Activated CD4-positive, alpha-beta T cell treated with anti-CD3 and anti-CD28 coated beads for 36 hours (primary cell): ENCODE results near the gene SPECC1. TPM values are rescaled to one million over a fixed set of nuclear protein-coding genes. Genes with fewer than 3 reads are reported as not detected.

Experiments
- ATAC-seq: fragments of 200-7000 bp; cut with Tn5 transposase; one replicate; pipeline ENCODE4 v1.10.0; 2021; ENCODE audit warnings: mild to moderate bottlenecking, moderate library complexity
- CTCF ChIA-PET: fragments of 350-600 bp; sonication (Branson Sonifier 250); formaldehyde crosslinking; loops from one replicate; lab custom pipeline; 2021; ENCODE audit warnings: antibody characterized with exemption; lab: Charles Lee
- POLR2A ChIA-PET: fragments of 350-600 bp; sonication (Branson Sonifier 250); formaldehyde crosslinking; loops from one replicate; lab custom pipeline; 2021; ENCODE audit warnings: antibody characterized with exemption, inconsistent platforms; lab: Charles Lee
- DNase-seq: peaks from one replicate; pipeline ENCODE4 v3.0.0-alpha.2; 2020
- H3K27ac Mint-ChIP-seq: one replicate; pipeline ENCODE4 v1.8.0; 2021; ENCODE audit warnings: mixed read lengths
- H3K27me3 Mint-ChIP-seq: one replicate; pipeline ENCODE4 v1.8.0; 2021; ENCODE audit warnings: mixed read lengths
- H3K36me3 Mint-ChIP-seq: one replicate; pipeline ENCODE4 v1.8.0; 2021; ENCODE audit warnings: low read depth, mixed read lengths
- H3K4me1 Mint-ChIP-seq: one replicate; pipeline ENCODE4 v1.8.0; 2021; ENCODE audit warnings: mixed read lengths
- H3K4me3 Mint-ChIP-seq: one replicate; pipeline ENCODE4 v1.8.0; 2021; ENCODE audit warnings: mild to moderate bottlenecking, moderate library complexity, mixed read lengths
- H3K9me3 Mint-ChIP-seq: one replicate; pipeline ENCODE4 v1.8.0; 2021; ENCODE audit warnings: low read depth, mixed read lengths
- intact Hi-C, 2 experiments: fragments of 100-400 bp; cut with DNase I in 1 of 2; cut with micrococcal nuclease in 1 of 2; formaldehyde crosslinking; loops; one replicate each; pipeline versions ENCODE4 v1.14.2 to v1.15.1; 2022 to 2024; cut with DNase I, micrococcal nuclease
- total RNA-seq, 2 experiments: library from RNA; stranded (reverse); gene quantifications; one replicate each; pipeline ENCODE4 v1.2.3, GENCODE V29; 2021

The SPECC1 gene
- total RNA-seq, 2 experiments from 2014 or later: 6.1 to 10.4 TPM

GRCh38 chr17:20266806-20267458 is 257.8 kb downstream of the SPECC1 start:
- H3K9me3 Mint-ChIP-seq: no peaks in the 10 kb centered on the region
- CTCF ChIA-PET: interaction anchor here (0.7 kb wide), 1 partner anchor 17 kb away, joined by 3 read pairs; no protein-coding TSS in a partner anchor
- peaks cover 3% of the 10 kb centered on the region for H3K36me3 Mint-ChIP-seq
- DNase-seq: no peak
- H3K27me3 Mint-ChIP-seq: no peaks in the 10 kb centered on the region
- POLR2A ChIA-PET: interaction anchor here (0.5 kb wide), 1 partner anchor 93 kb away, joined by 3 read pairs; no protein-coding TSS in a partner anchor
- H3K27ac Mint-ChIP-seq: peak overlapping the region; percentile 47
- intact Hi-C loops: no loop called here
- H3K4me1 Mint-ChIP-seq: peaks cover 72% of the 10 kb centered on the region
- no peak overlapping the region for H3K4me3 Mint-ChIP-seq
- ATAC-seq: no peak

- POLR2A ChIA-PET: interaction anchor here (0.5 kb wide), 1 partner anchor 93 kb away, joined by 3 read pairs; no protein-coding TSS in a partner anchor
- CTCF ChIA-PET: interaction anchor here (0.7 kb wide), 1 partner anchor 16 kb away, joined by 3 read pairs; no protein-coding TSS in a partner anchor
- peak; percentile 65 for DNase-seq
Observed at GRCh38 chr17:20267459-20267842, 258.3 kb downstream of the SPECC1 start.

GRCh38 chr17:20270369-20270768 is 261.2 kb downstream of the SPECC1 start:
- CTCF ChIA-PET: interaction anchor here (0.6 to 2.0 kb wide), 3 partner anchors 10 to 181 kb away, joined by 3 to 5 read pairs (median 5); no protein-coding TSS in a partner anchor

More at GRCh38 chr17:20267459-20267842, 258.3 kb downstream of the SPECC1 start:
- H3K4me3 Mint-ChIP-seq: no peak overlapping the region
- peak overlapping the region; percentile 47 for H3K27ac Mint-ChIP-seq
- peaks cover 3% of the 10 kb centered on the region for H3K36me3 Mint-ChIP-seq
- intact Hi-C loops: no loop called here
- no peaks in the 10 kb centered on the region for H3K27me3 Mint-ChIP-seq
- H3K9me3 Mint-ChIP-seq: no peaks in the 10 kb centered on the region
- peak; percentile 40 for ATAC-seq
- H3K4me1 Mint-ChIP-seq: peaks cover 72% of the 10 kb centered on the region

GRCh38 chr17:20271011-20271610 is 262.0 kb downstream of the SPECC1 start:
- ATAC-seq: peak; percentile 60
- DNase-seq: peak; percentile 31
- H3K27ac Mint-ChIP-seq: peak overlapping the region; percentile 88
- peaks cover 90% of the 10 kb centered on the region for H3K4me1 Mint-ChIP-seq
- ChIA-PET CTCF (interaction anchor here (1.0 to 2.0 kb wide), 3 partner anchors 10 to 44 kb away, joined by 3 to 5 read pairs (median 5); no protein-coding TSS in a partner anchor), POLR2A (no interaction called here)
- peaks cover 3% of the 10 kb centered on the region for H3K36me3 Mint-ChIP-seq
- no peaks in the 10 kb centered on the region for H3K9me3 Mint-ChIP-seq
- peak overlapping the region; percentile 11 for H3K4me3 Mint-ChIP-seq
- H3K27me3 Mint-ChIP-seq: no peaks in the 10 kb centered on the region
- intact Hi-C loops: loop anchor here in 1 of 2 experiments (5.0 kb wide), 2 partner anchors 34 to 294 kb away; partner anchors contain the start of gene AKAP10

More at GRCh38 chr17:20270369-20270768, 261.2 kb downstream of the SPECC1 start:
- POLR2A ChIA-PET: no interaction called here
- H3K27ac Mint-ChIP-seq: peak overlapping the region; percentile 88
- peaks cover 3% of the 10 kb centered on the region for H3K36me3 Mint-ChIP-seq
- H3K4me1 Mint-ChIP-seq: peaks cover 82% of the 10 kb centered on the region
- intact Hi-C loops: loop anchor here in 1 of 2 experiments (5.0 kb wide), 2 partner anchors 33 to 293 kb away; partner anchors contain the start of gene AKAP10
- H3K27me3 Mint-ChIP-seq: no peaks in the 10 kb centered on the region
- no peak overlapping the region for H3K4me3 Mint-ChIP-seq
- no peak for ATAC-seq
- no peak for DNase-seq
- H3K9me3 Mint-ChIP-seq: no peaks in the 10 kb centered on the region

GRCh38 chr17:20273741-20274500 is 264.8 kb downstream of the SPECC1 start:
- POLR2A ChIA-PET: no interaction called here
- H3K27me3 Mint-ChIP-seq: no peaks in the 10 kb centered on the region

DNA sequence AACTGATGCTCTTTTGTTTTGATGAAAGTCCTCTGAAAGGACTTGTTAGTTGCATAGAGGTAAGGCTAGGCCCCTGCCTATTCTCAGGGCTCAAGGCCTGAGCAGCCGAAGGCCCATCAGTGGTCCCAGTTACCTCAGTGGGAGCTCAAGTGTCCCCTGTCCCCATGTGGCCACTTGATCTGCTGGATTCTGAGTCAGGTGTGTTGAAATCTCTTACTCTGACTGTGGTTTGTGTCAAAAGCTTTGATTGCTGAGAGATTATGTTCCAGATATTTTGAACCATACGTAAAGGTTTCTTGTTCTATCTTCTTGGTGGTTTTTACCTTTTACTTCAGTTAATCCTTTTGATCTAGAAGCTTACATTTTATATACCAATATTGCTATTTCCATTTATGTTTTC is 266.5 kb downstream of the SPECC1 start:
- intact Hi-C loops: no loop called here
- ChIA-PET POLR2A (no interaction called here), CTCF (interaction anchor here (0.7 to 2.3 kb wide), 6 partner anchors 8 to 283 kb away, joined by 3 to 9 read pairs (median 4); no protein-coding TSS in a partner anchor)
- no peaks in the 10 kb centered on the region for H3K36me3 Mint-ChIP-seq
- H3K27me3 Mint-ChIP-seq: no peaks in the 10 kb centered on the region
- H3K4me3 Mint-ChIP-seq: no peak overlapping the region
- ATAC-seq: no peak
- H3K27ac Mint-ChIP-seq: peak overlapping the region; percentile 5
- H3K9me3 Mint-ChIP-seq: no peaks in the 10 kb centered on the region
- H3K4me1 Mint-ChIP-seq: peaks cover 91% of the 10 kb centered on the region
- DNase-seq: no peak

More at GRCh38 chr17:20273741-20274500, 264.8 kb downstream of the SPECC1 start:
- peaks cover 91% of the 10 kb centered on the region for H3K4me1 Mint-ChIP-seq
- peak overlapping the region; percentile 6 for H3K4me3 Mint-ChIP-seq
- H3K36me3 Mint-ChIP-seq: no peaks in the 10 kb centered on the region
- peak overlapping the region; percentile 84 for H3K27ac Mint-ChIP-seq
- ATAC-seq: peak; percentile 51
- intact Hi-C loops: loop anchor here in 1 of 2 experiments (5.0 kb wide), 2 partner anchors 37 to 297 kb away; partner anchors contain the start of gene AKAP10
- CTCF ChIA-PET: interaction anchor here (0.7 kb wide), 1 partner anchor 1010 kb away, joined by 3 read pairs; no protein-coding TSS in a partner anchor
- no peaks in the 10 kb centered on the region for H3K9me3 Mint-ChIP-seq
- peak; percentile 45 for DNase-seq

- ChIA-PET CTCF (interaction anchor here (1.1 to 2.3 kb wide), 6 partner anchors 8 to 284 kb away, joined by 3 to 6 read pairs (median 4); no protein-coding TSS in a partner anchor), POLR2A (no interaction called here)
- ATAC-seq: no peak
- intact Hi-C loops: no loop called here
- no peaks in the 10 kb centered on the region for H3K27me3 Mint-ChIP-seq
- no peak overlapping the region for H3K4me3 Mint-ChIP-seq
- H3K36me3 Mint-ChIP-seq: no peaks in the 10 kb centered on the region
- H3K4me1 Mint-ChIP-seq: peaks cover 90% of the 10 kb centered on the region
- H3K27ac Mint-ChIP-seq: peak overlapping the region; percentile 79
- no peaks in the 10 kb centered on the region for H3K9me3 Mint-ChIP-seq
- no peak for DNase-seq
Observed at GRCh38 chr17:20276421-20276820, 267.3 kb downstream of the SPECC1 start.

- H3K27ac Mint-ChIP-seq: no peak overlapping the region
- ChIA-PET POLR2A (no interaction called here), CTCF (interaction anchor here (1.4 to 1.5 kb wide), 2 partner anchors 32 to 270 kb away, joined by 3 read pairs; partner anchors contain the start of gene SPECC1)
- no peak overlapping the region for H3K4me3 Mint-ChIP-seq
- H3K36me3 Mint-ChIP-seq: no peaks in the 10 kb centered on the region
- intact Hi-C loops: no loop called here
- DNase-seq: no peak
- H3K27me3 Mint-ChIP-seq: no peaks in the 10 kb centered on the region
- ATAC-seq: no peak
- H3K9me3 Mint-ChIP-seq: no peaks in the 10 kb centered on the region
- peaks cover 77% of the 10 kb centered on the region for H3K4me1 Mint-ChIP-seq
Observed at GRCh38 chr17:20278805-20279204, 269.6 kb downstream of the SPECC1 start.

DNA sequence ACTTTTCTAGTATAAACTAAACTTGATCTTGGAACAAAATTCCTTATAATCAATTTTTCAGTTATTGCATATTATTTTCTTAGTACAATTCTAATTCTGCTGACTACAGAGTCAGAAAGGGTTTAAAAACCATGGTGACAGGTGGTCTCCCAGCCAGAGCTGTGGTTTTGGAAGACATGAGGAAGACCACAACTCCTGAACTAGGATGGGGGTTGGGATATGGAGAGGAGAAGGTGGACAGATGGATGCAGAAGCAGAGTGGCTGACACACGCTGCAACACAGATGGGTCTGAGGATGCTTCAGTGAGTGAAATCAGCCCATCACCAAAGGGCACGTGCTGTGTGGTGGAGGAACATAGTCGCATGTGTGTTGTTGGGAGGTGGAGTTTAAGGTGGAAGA is 270.5 kb downstream of the SPECC1 start:
- ATAC-seq: no peak

GRCh38 chr17:20280051-20280450 is 270.9 kb downstream of the SPECC1 start:
- intact Hi-C loops: loop anchor here (2.0 kb wide), 1 partner anchor 45 kb away; no protein-coding TSS in a partner anchor
- no peak for ATAC-seq
- Mint-ChIP-seq H3K4me3 (no peak overlapping the region), H3K27ac (no peak overlapping the region), H3K9me3 (no peaks in the 10 kb centered on the region), H3K36me3 (no peaks in the 10 kb centered on the region), H3K27me3 (no peaks in the 10 kb centered on the region), H3K4me1 (peaks cover 71% of the 10 kb centered on the region)
- no peak for DNase-seq
- ChIA-PET CTCF (interaction anchor here (1.0 kb wide), 1 partner anchor 9 kb away, joined by 5 read pairs; no protein-coding TSS in a partner anchor), POLR2A (no interaction called here)

More for the DNA sequence above, 270.5 kb downstream of the SPECC1 start:
- peaks cover 73% of the 10 kb centered on the region for H3K4me1 Mint-ChIP-seq
- no peaks in the 10 kb centered on the region for H3K36me3 Mint-ChIP-seq
- H3K27ac Mint-ChIP-seq: no peak overlapping the region
- no peak overlapping the region for H3K4me3 Mint-ChIP-seq
- no peaks in the 10 kb centered on the region for H3K27me3 Mint-ChIP-seq
- ChIA-PET POLR2A (no interaction called here), CTCF (no interaction called here)
- intact Hi-C loops: loop anchor here (2.0 kb wide), 1 partner anchor 45 kb away; no protein-coding TSS in a partner anchor
- H3K9me3 Mint-ChIP-seq: no peaks in the 10 kb centered on the region
- no peak for DNase-seq
